CD8-positive, alpha-beta memory T cell (primary cell): ENCODE measurements around the gene PDLIM7. TPM values are rescaled to one million over a fixed set of nuclear protein-coding genes. Genes with fewer than 3 reads are reported as not detected.

Experiments used
- CTCF ChIA-PET: fragments of 350-600 bp; sonication (Branson Sonifier 250); formaldehyde crosslinking; loops from one replicate; lab custom pipeline; 2021; ENCODE audit warnings: antibody characterized with exemption; lab: Charles Lee
- POLR2A ChIA-PET: fragments of 350-600 bp; sonication (Branson Sonifier 250); formaldehyde crosslinking; loops from one replicate; lab custom pipeline; 2021; ENCODE audit warnings: antibody characterized with exemption; lab: Charles Lee
- DNase-seq, 5 donors: peaks; one replicate each; pipeline versions ENCODE4 v3.0.0 to v3.0.0-alpha.2; 2020 to 2022; ENCODE audit warnings: mixed read lengths in 1 of 5
- H3K27ac ChIP-seq: one replicate; pipeline ENCODE4 v1.7.0; 2013; ENCODE audit warnings: low read depth, mild to moderate bottlenecking, low read length, moderate library complexity
- H3K27me3 ChIP-seq: 2 replicates; pipeline ENCODE4 v1.7.0; 2013; ENCODE audit warnings: low read length, mild to moderate bottlenecking; ENCODE audit not compliant: insufficient read depth, poor library complexity, severe bottlenecking
- H3K36me3 ChIP-seq: 2 replicates; pipeline ENCODE4 v1.7.0; 2013; ENCODE audit warnings: mild to moderate bottlenecking, low read length, moderate library complexity; ENCODE audit not compliant: insufficient read depth
- H3K4me1 ChIP-seq: 2 replicates; pipeline ENCODE4 v1.7.0; 2013; ENCODE audit warnings: mild to moderate bottlenecking, low read length, moderate library complexity; ENCODE audit not compliant: insufficient read depth
- H3K4me3 ChIP-seq: 2 replicates; pipeline ENCODE4 v1.7.0; 2013; ENCODE audit warnings: mild to moderate bottlenecking, low read length
- H3K9me3 ChIP-seq: 2 replicates; pipeline ENCODE4 v1.7.0; 2013; ENCODE audit warnings: mild to moderate bottlenecking, low read length
- H3K27ac Mint-ChIP-seq, 8 donors: one replicate each; pipeline ENCODE4 v1.8.0; 2020 to 2021; ENCODE audit warnings: mixed read lengths in 8 of 8, mild to moderate bottlenecking in 6 of 8, inconsistent platforms in 3 of 8, moderate library complexity in 3 of 8
- H3K27me3 Mint-ChIP-seq, 2 donors: one replicate each; pipeline ENCODE4 v1.8.0; 2020 to 2021; ENCODE audit warnings: mixed read lengths in 2 of 2, mild to moderate bottlenecking in 1 of 2, moderate library complexity in 1 of 2
- H3K36me3 Mint-ChIP-seq, 3 donors: one replicate each; pipeline ENCODE4 v1.8.0; 2020 to 2021; ENCODE audit warnings: mixed read lengths in 3 of 3, inconsistent platforms in 1 of 3, mild to moderate bottlenecking in 1 of 3
- H3K4me1 Mint-ChIP-seq, 3 donors: one replicate each; pipeline ENCODE4 v1.8.0; 2020 to 2021; ENCODE audit warnings: mixed read lengths in 3 of 3, inconsistent platforms in 1 of 3, mild to moderate bottlenecking in 1 of 3
- H3K4me3 Mint-ChIP-seq, 7 donors: one replicate each; pipeline ENCODE4 v1.8.0; 2020 to 2021; ENCODE audit warnings: mixed read lengths in 7 of 7, mild to moderate bottlenecking in 6 of 7, moderate library complexity in 4 of 7, inconsistent platforms in 2 of 7
- H3K9me3 Mint-ChIP-seq, 5 donors: one replicate each; pipeline ENCODE4 v1.8.0; 2020 to 2022; ENCODE audit warnings: mixed read lengths in 5 of 5, mild to moderate bottlenecking in 3 of 5, moderate library complexity in 2 of 5, inconsistent platforms in 1 of 5
- polyA plus RNA-seq: library from polyadenylated mRNA; unstranded; fragments of 300-500 nt; fragmentation: Illumina TruSeq; gene quantifications from one replicate; pipeline ENCODE4 v1.2.3, GENCODE V29; 2021
- total RNA-seq, 2 experiments: library from RNA; stranded (reverse); gene quantifications; one replicate each; pipeline ENCODE4 v1.2.3, GENCODE V29; 2021

The PDLIM7 gene
- total and polyA plus RNA-seq, 3 experiments from 2014 or later, result 6.0 to 30.4 (median 28.4) TPM

- Histone ChIP-seq H3K27ac (no peak overlapping the region), H3K9me3 (no peaks in the 10 kb centered on the region), H3K4me1 (peaks cover 10% of the 10 kb centered on the region), H3K27me3 (no peaks in the 10 kb centered on the region), H3K4me3 (no peak overlapping the region), H3K36me3 (peaks cover 23% of the 10 kb centered on the region)
- Mint-ChIP-seq H3K9me3 (no peaks in the 10 kb centered on the region), H3K27me3 (no peaks in the 10 kb centered on the region), H3K36me3 (peaks cover 5 to 64% (median 7%) of the 10 kb centered on the region in 3 donors), H3K4me3 (peak overlapping the region in 1 of 7 donors; percentile 88), H3K27ac (no peak overlapping the region), H3K4me1 (peaks cover 27 to 36% (median 27%) of the 10 kb centered on the region in 3 donors)
- DNase-seq, result no peak
- CTCF ChIA-PET, result no interaction called here
- POLR2A ChIA-PET, result no interaction called here
Measured at GRCh38 chr5:177512736-177513380, 15.5 kb upstream of the PDLIM7 start.

- DNase-seq, result peak in 1 of 5 donors; percentile 44
- Histone ChIP-seq H3K36me3 (peaks cover 23% of the 10 kb centered on the region), H3K4me1 (peaks cover 10% of the 10 kb centered on the region), H3K4me3 (no peak overlapping the region), H3K27ac (no peak overlapping the region), H3K27me3 (no peaks in the 10 kb centered on the region), H3K9me3 (no peaks in the 10 kb centered on the region)
- Mint-ChIP-seq H3K27ac (no peak overlapping the region), H3K4me1 (peaks cover 21 to 31% (median 24%) of the 10 kb centered on the region in 3 donors), H3K36me3 (peaks cover 5 to 64% (median 7%) of the 10 kb centered on the region in 3 donors), H3K4me3 (peak overlapping the region in 1 of 7 donors; percentile 58), H3K27me3 (no peaks in the 10 kb centered on the region), H3K9me3 (no peaks in the 10 kb centered on the region)
- ChIA-PET POLR2A (no interaction called here), CTCF (interaction anchor here (1.1 to 1.6 kb wide), 3 partner anchors 11 to 123 kb away, joined by 3 to 6 read pairs (median 3); no protein-coding TSS in a partner anchor)
Measured at GRCh38 chr5:177511796-177512675, 14.6 kb upstream of the PDLIM7 start.

- ChIA-PET POLR2A (no interaction called here), CTCF (interaction anchor here (1.1 to 1.6 kb wide), 3 partner anchors 10 to 122 kb away, joined by 3 to 6 read pairs (median 3); no protein-coding TSS in a partner anchor)
- peaks cover 8% of the 10 kb centered on the region for H3K4me1 ChIP-seq
- no peak overlapping the region for H3K27ac ChIP-seq
- no peaks in the 10 kb centered on the region for H3K27me3 ChIP-seq
- Mint-ChIP-seq H3K27me3 (no peaks in the 10 kb centered on the region), H3K27ac (peak overlapping the region in 1 of 8 donors; percentile 4), H3K36me3 (peaks cover 3 to 57% (median 7%) of the 10 kb centered on the region in 3 donors), H3K4me3 (peak overlapping the region in 1 of 7 donors; percentile 58), H3K4me1 (peaks cover 13 to 24% (median 17%) of the 10 kb centered on the region in 3 donors), H3K9me3 (no peaks in the 10 kb centered on the region)
- H3K36me3 ChIP-seq, result peaks cover 23% of the 10 kb centered on the region
- H3K4me3 ChIP-seq, result no peak overlapping the region
- H3K9me3 ChIP-seq, result no peaks in the 10 kb centered on the region
- DNase-seq, result peak in 1 of 5 donors; percentile 41
Measured at GRCh38 chr5:177511181-177511580, 13.8 kb upstream of the PDLIM7 start.

- H3K27ac Mint-ChIP-seq, result peak overlapping the region in 2 of 8 donors; percentile 4 to 72
- Histone ChIP-seq H3K4me3 (no peak overlapping the region), H3K27ac (no peak overlapping the region), H3K9me3 (no peaks in the 10 kb centered on the region), H3K27me3 (no peaks in the 10 kb centered on the region), H3K4me1 (peaks cover 3% of the 10 kb centered on the region), H3K36me3 (peaks cover 23% of the 10 kb centered on the region)
- no peaks in the 10 kb centered on the region for H3K27me3 Mint-ChIP-seq
- DNase-seq, result peak in 1 of 5 donors; percentile 41
- H3K9me3 Mint-ChIP-seq, result no peaks in the 10 kb centered on the region
- ChIA-PET CTCF (interaction anchor here (1.6 kb wide), 1 partner anchor 10 kb away, joined by 6 read pairs; no protein-coding TSS in a partner anchor), POLR2A (interaction anchor here (0.5 kb wide), 1 partner anchor 88 kb away, joined by 4 read pairs; no protein-coding TSS in a partner anchor)
- H3K4me3 Mint-ChIP-seq, result no peak overlapping the region
- peaks cover 7 to 18% (median 12%) of the 10 kb centered on the region in 3 donors for H3K4me1 Mint-ChIP-seq
- peaks cover 2 to 53% (median 7%) of the 10 kb centered on the region in 3 donors for H3K36me3 Mint-ChIP-seq
Measured at GRCh38 chr5:177510567-177511053, 13.2 kb upstream of the PDLIM7 start.

- no peak overlapping the region for H3K4me3 ChIP-seq
Measured at GRCh38 chr5:177509991-177510566, 12.7 kb upstream of the PDLIM7 start.

DNA sequence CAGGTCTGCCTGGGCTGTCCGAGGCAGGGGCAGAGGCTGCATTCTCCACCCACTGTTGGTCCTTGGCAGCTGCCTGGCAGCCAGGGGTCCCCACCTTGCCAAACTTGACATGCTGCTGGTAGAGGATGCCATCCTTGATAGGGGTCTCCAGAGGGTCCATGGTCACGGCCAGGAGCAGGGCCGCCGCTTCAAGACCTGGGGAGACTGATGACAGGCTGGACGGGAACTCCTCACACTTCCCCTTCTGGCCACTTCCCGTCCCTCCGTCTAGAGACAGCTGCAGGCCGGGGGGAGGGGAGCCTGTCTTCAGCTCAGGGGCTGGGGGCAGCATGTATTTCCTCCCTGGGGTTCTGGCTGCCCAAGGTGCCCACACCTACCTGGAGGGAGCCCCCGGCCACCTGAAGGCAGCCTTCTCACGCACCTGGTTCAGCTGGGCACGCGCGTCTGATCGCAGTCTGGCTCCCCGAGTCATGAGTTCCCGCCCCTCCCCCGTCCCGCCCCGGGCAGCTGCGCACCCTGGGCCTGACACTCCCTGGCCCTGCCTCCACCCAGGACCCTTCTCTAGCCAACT lies 12.1 kb upstream of the PDLIM7 start, which contains the start of gene DOK3:
Gene DOK3, minus strand, starts transcription at position 446 of the 571 bp plus-strand sequence. Its CDS starts 286 bp downstream, at position 160.
- Mint-ChIP-seq H3K9me3 (no peaks in the 10 kb centered on the region), H3K4me3 (no peak within 1 kb of the TSS), H3K27me3 (no peaks in the 10 kb centered on the region), H3K27ac (peak within 1 kb of the TSS in 2 of 8 donors; percentile 43 to 72), H3K4me1 (peaks cover 0 to 8% (median 7%) of the 10 kb centered on the region in 3 donors), H3K36me3 (peaks cover 0 to 42% (median 3%) of the 10 kb centered on the region in 3 donors)
- H3K27me3 ChIP-seq, result no peaks in the 10 kb centered on the region
- H3K36me3 ChIP-seq, result peaks cover 23% of the 10 kb centered on the region
- CTCF ChIA-PET, result interaction anchor here (1.3 kb wide), 1 partner anchor 54 kb away, joined by 5 read pairs; no protein-coding TSS in a partner anchor
- POLR2A ChIA-PET, result no interaction called here
- H3K4me3 ChIP-seq, result no peak within 1 kb of the TSS
- peak within 1 kb of the TSS; percentile 57 for H3K27ac ChIP-seq
- DNase-seq, result no peak
- H3K9me3 ChIP-seq, result no peaks in the 10 kb centered on the region
- H3K4me1 ChIP-seq, result no peaks in the 10 kb centered on the region

More at GRCh38 chr5:177509991-177510566, 12.7 kb upstream of the PDLIM7 start:
- peak overlapping the region; percentile 24 for H3K27ac ChIP-seq
- no peaks in the 10 kb centered on the region for H3K4me1 ChIP-seq
- Mint-ChIP-seq H3K27ac (peak overlapping the region in 1 of 8 donors; percentile 43), H3K4me1 (peaks cover 2 to 13% (median 7%) of the 10 kb centered on the region in 3 donors), H3K4me3 (no peak overlapping the region), H3K9me3 (no peaks in the 10 kb centered on the region), H3K36me3 (peaks cover 0 to 47% (median 4%) of the 10 kb centered on the region in 3 donors), H3K27me3 (no peaks in the 10 kb centered on the region)
- H3K9me3 ChIP-seq, result no peaks in the 10 kb centered on the region
- ChIA-PET POLR2A (interaction anchor here (0.5 kb wide), 1 partner anchor 88 kb away, joined by 4 read pairs; no protein-coding TSS in a partner anchor), CTCF (interaction anchor here (1.6 kb wide), 1 partner anchor 9 kb away, joined by 6 read pairs; no protein-coding TSS in a partner anchor)
- H3K27me3 ChIP-seq, result no peaks in the 10 kb centered on the region
- H3K36me3 ChIP-seq, result peaks cover 23% of the 10 kb centered on the region
- DNase-seq, result no peak

DNA sequence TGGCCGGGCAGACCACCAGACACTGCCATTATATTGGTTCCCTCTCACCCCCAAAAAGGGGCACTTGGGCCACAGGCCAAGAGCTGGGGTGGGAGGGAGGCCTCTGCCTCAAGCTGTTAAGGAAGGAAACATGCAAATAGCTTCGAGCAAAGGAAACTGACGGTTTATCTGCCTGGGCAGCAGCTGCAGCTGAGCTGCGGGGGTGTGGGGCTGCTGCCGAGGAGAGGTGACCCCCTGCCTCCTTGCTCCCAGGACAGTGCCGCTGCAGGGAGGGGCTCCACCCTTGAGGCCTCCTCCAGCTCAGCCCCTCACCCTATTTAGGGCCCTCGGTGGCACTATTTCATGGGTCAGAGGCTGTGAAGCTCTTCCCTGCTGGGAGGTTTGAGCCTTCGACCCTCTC lies 11.4 kb upstream of the PDLIM7 start:
- Mint-ChIP-seq H3K27ac (no peak overlapping the region), H3K9me3 (no peaks in the 10 kb centered on the region), H3K4me1 (peaks cover 0 to 6% (median 3%) of the 10 kb centered on the region in 3 donors), H3K27me3 (no peaks in the 10 kb centered on the region), H3K4me3 (no peak overlapping the region), H3K36me3 (peaks cover 0 to 37% (median 1%) of the 10 kb centered on the region in 3 donors)
- POLR2A ChIA-PET, result no interaction called here
- peaks cover 23% of the 10 kb centered on the region for H3K36me3 ChIP-seq
- H3K4me3 ChIP-seq, result no peak overlapping the region
- no peaks in the 10 kb centered on the region for H3K27me3 ChIP-seq
- CTCF ChIA-PET, result interaction anchor here (1.3 to 5.5 kb wide), 2 partner anchors 53 to 119 kb away, joined by 5 to 27 read pairs; no protein-coding TSS in a partner anchor
- H3K9me3 ChIP-seq, result no peaks in the 10 kb centered on the region
- peak overlapping the region; percentile 57 for H3K27ac ChIP-seq
- no peaks in the 10 kb centered on the region for H3K4me1 ChIP-seq
- DNase-seq, result no peak
